ENCODE results near the gene SNW1.
A peak's percentile ranks its signal among the peaks of the same experiment; 100 is the strongest.
"Not testable (repeated sequence)": the region's sequence is repeated elsewhere in the genome, so short reads cannot be mapped to it uniquely, and the experiment has no call there.

Gene SNW1

DNA sequence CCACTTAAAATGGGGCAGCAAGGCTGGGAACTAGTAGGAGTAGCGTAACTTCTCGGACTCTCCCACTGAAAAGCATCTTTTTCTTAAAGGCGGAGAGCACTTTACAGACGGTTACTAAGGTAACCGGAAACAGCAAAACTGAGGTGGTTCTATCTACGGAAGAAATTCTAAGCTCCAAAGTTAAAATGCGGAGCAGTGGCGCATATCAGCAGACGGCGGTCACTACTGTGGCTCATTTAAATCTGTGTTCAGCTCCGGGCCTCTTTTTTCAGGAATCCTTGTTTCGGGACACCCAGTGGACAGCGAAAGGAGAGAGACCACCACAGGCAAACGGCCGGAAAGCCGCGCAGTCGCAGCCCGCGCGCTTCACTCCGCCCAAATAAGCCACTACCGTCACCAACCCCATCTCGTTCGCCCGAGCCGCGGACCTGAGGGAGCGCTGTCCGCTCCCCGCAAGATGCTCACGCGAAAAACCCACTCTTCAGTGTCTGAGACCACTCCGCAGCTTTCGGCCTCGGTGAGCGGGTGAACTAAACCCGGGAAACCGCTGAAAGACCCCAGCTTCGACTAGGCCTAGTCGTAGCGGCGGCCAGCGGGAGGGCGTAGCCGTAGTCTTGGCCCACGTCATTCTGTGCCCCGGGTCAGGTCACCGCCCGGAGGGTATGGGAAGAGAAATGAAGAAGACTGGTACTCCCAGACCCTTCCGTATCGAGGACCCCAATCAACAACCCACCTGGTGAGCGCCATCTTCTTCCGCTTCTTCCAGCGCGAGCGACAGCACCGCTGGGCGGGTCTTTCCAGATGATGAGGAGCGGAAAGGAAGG lies at the start of gene SNW1:
TSS of gene SNW1 (minus strand) at position 776 of the 824 bp plus-strand sequence. CDS start at position 747, 29 bp downstream.
- DNase-seq = peak in 1 of 2 experiments; percentile 55

DNA sequence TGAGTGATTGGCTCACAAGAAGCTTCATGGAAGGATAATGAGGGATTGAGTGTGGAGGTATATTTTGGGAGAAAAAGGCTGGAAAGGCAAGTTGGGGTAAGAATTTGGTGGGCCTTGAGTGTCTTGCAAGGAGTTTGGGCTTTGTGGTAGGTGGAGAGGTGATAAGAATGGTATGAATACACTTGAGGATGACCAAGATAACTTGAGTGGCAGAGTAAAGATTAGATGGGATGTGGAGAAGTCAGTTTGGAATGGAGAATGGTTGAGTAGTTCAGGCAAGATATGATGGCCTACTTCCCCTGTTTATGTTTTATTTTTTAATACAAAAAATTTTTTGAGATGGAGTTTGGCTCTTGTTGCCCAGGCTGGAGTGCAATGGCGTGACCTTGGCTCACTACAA lies 48.1 kb upstream of the SNW1 start:
- no peak for DNase-seq

DNA sequence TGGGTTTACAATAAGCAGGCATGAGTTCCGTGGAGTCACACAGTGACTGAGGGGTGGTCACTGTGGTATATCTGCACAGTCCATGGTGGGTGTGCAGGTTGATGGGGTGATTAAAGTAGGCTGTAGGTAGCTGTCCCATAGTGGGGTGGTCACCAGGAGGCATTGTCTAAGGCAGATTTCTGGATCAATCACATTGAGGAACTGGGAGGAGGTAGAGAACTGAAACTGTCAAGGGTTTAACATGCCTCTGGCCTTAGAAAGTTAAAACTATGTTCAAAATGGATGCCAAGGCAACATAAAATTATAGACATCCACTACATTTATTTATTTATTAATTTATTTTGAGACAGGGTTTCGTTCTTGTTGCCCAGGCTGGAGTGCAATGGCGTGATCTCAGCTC lies 47.3 kb upstream of the SNW1 start:
- no peak for DNase-seq

DNA sequence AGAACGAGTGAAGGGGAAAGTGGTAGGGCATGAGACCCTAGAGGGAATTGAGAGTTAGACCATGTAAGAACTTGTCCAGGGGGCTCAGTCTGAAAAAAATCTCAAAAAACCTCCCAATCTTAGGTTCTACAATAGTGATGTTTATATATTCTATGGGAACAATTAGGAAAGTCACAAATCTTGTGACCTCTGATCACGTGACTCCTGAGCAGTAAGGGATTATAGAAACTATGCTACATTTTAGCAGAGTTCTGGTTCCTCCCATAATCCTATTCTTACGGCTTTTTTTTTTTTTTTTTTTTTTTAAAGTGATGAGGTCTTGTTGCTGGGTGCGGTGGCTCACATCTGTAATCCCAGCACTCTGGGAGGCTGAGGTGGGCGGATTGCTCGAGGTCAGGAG lies 44.8 kb upstream of the SNW1 start:
- DNase-seq = no peak

DNA sequence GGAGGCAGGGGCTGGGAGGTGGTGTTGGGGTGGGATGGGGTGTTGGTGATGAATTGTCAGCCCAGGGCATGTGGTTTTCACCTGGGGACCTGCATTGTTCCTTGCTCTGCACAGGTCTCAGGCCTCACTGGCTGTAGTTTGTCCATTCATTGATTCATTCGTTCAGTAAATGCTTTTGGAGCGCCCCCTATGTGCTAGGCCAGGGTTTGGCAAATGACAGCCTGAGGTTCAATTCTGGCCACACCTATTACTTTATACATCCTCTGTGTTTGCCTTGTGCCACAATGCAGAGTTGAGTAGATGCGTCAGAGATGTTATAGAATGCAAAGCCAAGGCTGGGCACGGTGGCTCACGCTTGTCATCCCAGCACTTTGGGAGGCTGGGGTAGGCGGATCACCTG lies 43.6 kb upstream of the SNW1 start:
- no peak for DNase-seq

DNA sequence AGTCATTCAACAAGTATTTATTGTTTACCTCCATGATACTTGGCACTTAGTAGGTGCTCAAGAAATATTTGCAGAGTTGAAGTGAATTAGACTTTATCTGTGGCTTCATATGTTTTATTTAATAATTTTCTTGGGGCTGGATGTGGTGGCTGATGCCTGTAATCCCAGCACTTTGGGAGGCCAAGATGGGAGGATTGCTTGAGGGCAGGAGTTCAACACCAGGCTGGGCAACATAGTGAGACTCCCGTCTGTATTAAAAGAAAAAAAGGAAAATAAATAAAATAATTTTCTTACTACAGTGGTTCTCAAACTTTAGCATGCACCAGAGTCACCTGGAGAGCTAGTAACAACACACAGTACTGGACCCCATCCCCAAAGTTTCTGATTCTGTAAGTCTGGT lies 39.9 kb upstream of the SNW1 start:
- no peak for DNase-seq

DNA sequence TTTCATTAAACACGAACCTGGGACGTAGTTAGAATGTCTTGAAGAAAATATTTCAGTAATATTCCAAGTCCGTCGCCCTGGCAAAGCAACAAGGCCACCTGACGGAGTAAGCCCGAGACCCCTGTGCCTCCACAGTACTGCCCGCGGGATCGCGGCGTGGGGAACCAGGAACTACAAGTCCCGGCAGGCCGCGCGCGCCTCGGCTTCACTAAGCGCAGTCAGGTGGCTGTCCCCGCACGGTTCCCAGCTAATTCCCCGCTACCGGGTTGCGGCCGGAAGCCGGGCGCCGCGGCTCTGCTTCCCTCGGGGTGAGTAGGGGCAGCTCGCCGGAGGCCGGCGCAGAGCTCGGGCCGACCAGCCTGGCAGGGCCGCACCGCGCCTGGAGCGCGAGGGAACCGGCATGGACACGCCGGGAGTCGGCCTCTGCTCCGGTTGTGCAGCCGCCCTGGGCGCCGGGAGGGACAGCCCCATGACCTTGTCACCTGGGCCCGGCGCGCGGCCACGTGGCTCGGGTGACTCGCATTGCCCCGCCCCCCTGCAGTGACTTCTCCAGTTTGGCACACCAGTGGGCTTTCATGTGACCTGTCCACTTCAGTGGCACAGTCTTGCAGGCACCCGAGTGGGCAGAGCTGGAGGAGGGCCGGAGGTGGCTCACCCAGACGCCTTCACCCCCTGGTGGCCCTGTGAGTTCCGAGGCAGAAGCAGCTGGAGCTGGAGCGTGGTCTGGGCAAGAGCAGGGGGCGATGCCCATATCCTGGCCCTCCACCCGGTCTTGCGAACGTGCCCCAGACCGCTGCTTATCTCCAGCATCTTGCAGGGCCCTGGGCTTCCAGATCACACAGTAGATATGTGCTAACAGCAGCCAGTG lies 39.1 kb upstream of the SNW1 start, which contains the start of gene ADCK1:
TSS of gene ADCK1 (plus strand) at position 247 of the 868 bp plus-strand sequence. CDS start 18,870 bp downstream, outside the sequence.
- DNase-seq = peak; percentile 27 to 44

DNA sequence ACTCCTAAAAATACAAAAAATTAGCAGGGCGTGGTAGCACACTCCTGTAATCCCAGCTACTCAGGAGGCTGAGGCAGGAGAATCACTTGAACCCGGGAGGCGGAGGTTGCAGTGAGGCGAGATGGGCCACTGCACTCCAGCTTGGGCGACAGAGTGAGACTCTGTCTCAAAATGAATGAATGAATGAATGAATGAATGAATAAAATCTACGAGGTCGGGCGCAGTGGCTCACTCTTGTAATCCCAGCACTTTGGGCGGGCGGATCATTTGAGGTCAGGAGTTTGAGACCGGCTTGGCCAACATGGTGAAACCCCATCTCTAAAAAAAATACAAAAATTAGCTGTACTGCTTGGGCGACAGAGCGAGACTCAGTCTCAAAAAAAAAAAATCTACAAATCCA lies 38.5 kb upstream of the SNW1 start:
- not testable (repeated sequence) for DNase-seq

DNA sequence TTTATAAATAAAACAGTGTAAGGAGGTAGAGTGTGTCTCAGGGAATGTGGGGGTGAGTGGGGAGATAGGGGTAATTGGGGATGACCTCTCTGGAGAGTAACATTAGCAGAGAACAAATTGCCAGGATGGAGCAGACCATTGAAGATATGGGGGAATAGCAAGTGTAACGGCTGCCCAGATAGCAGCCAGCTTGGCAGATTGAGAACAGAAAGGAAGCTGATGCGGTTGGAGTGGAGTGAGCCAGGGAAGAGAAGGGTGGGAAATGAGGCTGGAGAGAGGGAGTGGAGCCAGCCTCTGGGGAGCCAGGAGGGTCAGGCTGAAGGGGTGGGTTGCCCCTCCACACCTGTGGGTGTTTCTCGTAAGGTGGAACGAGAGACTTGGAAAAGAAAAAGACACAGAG lies 33.4 kb upstream of the SNW1 start:
- DNase-seq = no peak

DNA sequence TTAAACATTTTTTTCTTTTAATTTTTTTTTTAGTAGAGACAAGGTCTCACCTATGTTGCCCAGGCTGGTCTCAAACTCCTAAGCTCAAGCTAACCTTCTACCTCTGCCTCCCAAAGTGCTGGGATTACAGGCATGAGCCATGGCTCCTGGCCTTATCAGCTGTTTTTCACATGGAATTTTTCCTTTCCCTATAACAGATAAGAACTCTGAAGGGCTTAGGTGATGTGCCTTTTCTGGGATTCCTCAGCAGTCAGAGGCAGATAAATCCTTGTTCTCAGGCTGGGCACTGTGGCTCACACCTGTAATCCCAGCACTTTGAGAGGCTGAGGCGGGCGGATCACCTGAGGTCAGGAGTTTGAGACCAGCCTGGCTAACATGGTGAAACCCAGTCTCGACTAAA lies 32.3 kb upstream of the SNW1 start:
- DNase-seq = not testable (repeated sequence)

DNA sequence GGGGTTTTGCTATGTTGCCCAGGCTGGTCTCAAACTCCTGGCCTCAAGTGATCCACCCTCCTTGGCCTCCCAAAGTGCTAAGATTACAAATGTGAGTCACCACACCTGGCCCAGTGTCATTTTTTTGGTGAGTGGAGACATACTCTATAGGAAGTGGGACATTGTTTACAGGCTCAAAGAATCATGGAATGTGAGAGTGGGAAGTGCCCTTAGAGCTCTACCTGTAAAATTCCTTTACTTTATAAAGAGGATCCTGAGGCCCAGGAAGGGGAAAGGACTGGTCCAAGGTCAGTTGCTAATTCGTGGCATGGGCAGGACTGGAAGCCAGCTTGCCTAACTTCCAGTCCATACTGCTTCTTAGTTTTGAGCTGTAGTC lies 30.3 kb upstream of the SNW1 start:
- no peak for DNase-seq

DNA sequence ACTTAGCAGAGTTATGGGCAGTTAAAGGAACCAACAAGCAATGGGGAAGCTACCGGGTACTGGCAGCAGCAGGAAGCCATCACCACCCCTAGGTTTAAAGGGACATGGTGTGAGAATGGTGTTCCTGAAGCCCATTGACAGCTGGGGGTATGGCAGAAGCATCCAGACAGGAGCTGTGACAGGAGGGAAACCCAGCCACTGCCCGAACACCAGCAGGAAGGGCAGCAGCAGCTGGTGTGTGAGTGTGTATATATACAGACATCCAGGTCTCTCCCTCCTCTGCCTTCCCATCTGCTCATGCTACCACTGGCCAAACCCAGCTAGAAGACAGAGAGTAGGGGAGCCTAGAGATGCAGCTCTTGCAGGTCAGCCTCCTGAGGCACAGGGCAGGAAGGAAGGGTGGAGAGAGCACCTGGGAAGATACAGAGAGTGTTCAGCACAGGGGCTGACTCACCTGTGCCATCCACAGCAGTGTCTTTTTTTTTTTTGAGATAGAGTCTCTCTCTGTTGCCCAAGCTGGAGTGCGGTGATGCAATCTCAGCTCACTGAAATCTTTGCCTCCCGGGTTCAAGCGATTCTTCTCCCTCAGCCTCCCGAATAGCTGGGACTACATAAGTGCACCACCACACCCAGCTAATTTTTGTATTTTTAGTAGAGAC lies 29.7 kb upstream of the SNW1 start:
- DNase-seq = no peak

DNA sequence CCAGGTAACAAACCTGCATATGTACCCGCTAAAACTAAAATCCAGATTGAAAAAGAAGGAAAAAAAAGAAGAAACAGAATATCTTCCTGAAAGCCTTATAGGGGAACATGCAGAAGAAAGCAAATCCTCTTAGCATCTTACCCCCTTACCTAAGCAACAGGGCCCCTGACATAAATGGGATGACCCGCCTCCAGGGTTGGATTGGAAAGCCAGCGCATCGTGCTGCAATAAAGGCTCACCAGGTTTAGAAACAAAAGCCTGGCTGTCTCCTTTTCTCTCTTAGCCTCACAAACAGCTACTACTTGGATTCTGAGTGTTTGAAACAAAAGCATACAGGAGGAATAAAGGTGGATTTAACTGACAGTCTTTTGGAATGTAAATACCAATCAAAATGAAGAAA lies 25.2 kb upstream of the SNW1 start:
- DNase-seq = no peak

DNA sequence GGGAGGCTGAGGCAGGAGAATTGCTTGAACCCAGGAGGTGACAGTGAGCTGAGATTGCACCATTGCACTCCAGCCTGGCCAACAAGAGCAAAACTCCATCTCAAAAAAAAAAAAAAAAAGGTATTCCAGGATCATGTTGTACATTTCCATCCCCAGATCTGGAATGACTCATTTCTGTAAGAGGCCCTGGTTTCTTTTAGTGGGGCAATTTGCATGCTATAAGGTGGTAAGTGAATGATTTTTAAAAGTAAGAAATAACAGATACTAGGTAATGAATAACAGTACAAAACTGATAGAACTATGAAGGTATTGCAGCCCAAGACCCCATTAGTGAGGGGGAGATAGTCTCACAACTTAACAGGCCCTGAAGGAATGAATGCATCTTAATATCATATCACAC lies 21.2 kb upstream of the SNW1 start:
- no peak for DNase-seq

DNA sequence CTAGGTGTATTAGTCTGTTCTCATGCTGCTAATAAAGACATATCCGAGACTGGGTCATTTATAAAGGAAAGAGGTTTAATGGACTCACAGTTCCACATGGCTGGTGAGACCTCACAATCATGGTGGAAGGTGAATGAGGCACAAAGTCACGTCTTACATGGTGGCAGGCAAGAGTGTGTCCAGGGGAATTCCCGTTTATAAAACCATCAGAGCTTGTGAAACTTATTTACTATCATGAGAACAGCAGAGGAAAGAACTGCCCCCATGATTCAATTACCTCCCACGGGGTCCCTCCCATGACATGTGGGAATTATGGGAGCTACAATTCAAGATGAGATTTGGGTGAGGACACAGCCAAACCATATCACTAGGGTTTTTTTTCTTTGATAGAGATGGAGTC lies 13.0 kb upstream of the SNW1 start:
- DNase-seq = not testable (repeated sequence)

DNA sequence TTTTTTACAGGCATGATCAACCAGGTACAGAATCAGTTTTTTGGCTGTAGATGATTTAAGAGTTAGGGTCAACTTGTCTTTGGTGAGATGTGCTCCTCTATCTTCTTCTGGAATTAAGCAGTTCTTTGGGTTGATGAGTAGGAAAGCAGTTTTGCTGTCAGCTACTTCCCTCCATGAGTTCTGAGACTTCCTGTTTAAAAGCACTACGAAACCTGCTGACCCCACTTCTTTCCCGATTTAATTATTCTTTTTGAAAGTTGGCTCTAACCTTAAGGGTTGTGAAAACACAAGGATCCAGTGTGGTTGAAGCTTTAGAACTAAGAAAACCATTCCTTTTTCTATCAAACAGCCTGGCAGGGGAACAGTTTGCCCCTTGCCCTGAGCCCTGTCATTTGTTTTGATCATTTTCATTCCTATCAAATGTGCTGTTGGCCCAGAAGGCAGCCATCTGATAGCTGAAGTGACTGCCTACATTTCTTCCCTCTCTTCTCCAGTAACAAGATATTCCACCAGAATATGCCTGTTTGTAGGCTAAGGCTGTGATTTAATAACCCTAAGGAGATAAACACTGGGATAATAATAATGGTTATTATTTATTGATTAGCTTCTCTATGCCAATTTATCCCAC lies 7.6 kb upstream of the SNW1 start:
- DNase-seq = not testable (repeated sequence)

DNA sequence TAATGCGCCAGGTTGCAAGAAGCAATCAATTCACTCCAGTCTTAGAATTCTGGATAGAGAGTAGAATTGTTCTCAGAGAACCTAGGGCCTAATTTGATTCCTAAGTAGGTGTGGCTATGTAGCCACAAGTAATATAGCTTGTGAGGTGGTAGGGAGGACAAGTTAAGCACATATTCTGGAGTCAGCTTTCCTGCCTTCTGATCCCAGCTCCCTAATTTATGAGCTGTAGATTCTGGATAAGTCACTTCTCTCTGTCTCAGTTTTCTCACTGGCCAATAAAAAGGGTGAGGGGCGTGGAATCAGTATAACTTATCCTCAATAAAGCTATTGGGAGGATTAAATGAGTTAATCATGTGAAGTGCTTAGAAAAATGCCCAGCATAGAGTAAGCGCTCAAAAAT lies 3.0 kb upstream of the SNW1 start:
- no peak for DNase-seq

DNA sequence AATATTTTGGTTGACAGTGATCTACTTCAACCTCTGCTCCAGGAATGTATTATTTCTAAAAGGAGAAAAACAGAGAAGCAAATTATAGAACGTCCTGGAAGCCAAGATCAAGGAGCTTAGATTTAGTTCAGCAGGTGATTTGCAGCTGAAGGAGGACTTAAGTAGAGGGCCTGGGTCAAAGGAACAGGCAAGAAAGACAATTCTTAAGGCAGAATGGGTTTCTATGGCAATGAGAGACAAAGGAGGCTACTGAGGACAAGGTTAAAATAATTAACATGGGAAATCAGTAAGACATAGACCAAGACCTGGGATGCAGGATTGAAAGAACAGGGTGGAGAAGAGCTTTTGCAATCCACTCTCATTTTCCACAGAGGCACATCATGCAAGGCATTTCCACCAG lies 2.4 kb upstream of the SNW1 start:
- no peak for DNase-seq

DNA sequence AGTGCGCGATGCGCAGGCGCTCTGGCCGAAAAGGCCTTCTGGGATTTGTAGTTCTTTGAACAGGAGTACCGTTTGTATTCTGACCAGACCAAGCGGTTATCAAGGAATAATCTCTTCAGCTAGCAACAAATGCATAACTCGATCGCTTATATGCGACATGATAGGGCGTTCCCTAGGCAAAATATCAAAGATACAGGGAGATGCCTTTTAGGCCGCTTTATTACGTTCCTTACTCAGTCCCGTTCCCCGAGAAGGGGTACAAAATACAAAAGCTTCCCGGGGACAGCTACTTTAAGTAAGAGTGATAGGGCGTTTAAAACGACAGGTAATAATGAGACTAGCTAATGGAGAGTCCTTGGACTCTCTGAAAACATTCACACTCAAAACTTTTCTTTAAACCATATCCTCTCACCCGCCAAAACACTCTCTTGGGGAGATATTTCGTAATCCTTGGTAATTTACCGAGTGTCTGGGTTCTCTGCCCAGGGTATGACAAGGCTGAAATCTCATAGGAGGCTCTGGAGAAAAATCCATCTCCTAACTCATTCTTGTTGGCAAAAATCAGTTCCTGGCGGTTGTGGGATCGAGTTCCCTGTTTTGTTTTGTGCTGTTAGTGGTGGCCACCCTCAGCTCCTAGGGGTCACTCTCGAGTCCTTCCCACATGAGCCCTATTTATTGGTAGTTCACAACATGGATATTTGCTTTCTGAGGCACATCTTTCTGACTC lies 412 bp upstream of the SNW1 start:
- peak in 1 of 2 experiments; percentile 71 for DNase-seq

DNA sequence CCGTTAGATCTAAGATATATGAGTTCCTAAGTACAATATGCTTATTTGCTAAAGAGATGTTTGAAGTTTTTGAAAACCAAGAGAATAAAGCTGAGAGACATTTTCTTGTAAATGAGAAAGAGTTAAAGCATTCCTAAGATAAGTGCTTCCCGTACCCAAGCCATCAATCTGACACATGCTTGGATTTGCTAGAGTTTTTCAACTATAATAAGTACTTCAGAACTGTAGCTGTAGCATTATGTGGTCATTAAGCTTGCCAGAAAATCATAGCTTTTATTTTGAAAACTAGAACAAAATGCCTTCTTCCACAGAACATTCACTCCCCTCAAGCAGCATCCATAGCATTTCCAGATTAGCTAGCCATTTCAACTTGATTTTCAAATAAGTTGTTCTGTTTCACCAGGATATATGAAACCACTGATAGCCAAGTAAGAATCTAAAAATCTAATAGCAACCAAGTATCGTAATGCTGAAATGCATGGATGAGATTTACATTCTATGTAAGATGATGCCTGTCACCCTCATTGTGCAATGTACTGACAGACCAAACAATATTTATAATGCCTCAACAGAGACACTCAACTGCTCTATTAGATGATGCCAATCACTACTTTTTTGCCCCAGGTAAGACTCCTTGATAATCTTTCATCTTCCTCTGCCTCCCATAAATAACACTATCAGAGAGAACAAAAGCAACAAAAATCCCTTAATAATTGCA lies 8.0 kb downstream of the SNW1 start:
- no peak for DNase-seq

DNA sequence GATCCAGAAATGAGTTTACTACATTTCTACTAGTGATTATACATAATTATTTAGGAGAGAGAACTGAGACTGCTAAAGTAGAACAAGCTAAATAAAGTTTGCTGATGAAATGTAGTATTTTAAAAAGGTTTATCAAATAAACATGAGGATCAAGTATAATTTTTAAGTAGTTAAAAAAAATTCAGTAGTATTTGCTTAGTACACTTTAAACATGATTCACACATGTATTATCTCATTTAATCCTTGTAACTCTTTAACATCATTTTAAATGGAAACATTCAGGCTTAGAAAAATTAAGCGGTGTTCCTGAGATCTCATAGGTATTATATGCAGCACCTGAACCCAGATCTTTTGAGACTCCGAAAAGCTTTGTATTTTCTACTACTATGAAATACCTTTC lies 8.7 kb downstream of the SNW1 start:
- no peak for DNase-seq

DNA sequence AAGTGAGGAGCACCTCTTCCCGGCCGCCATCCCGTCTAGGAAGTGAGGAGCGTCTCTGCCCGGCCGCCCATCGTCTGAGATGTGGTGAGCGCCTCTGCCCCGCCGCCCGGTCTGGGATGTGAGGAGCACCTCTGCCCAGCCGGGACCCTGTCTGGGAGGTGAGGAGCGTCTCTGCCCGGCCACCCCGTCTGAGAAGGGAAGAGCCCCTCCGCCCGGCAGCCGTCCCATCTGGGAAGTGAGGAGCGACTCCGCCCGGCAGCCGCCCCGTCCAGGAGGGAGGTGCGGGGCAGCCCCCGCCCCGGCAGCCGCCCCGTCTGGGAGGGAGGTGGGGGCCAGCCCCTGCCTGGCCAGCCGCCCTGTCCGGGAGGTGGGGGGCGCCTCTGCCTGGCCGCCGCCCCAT lies 13.5 kb downstream of the SNW1 start:
- not testable (repeated sequence) for DNase-seq

All from cerebellar nuclear complex (tissue), 1 donor.